DOHH2 (cell line): ENCODE measurements around the gene PIGQ.

Experiments
- H3F3A ChIP-seq: fragments of 200-600 bp; sonication (generic), shearing (Covaris generic); 2 replicates; pipeline ENCODE4 v1.6.0; 2016; ENCODE audit warnings: antibody characterized with exemption, mild to moderate bottlenecking; ENCODE audit not compliant: control insufficient read depth, insufficient read depth
- H3K27ac ChIP-seq: fragments of 200-600 bp; sonication (generic); 2 replicates; pipeline ENCODE4 v1.5.1; 2014; ENCODE audit warnings: low read depth, mild to moderate bottlenecking, low read length, moderate library complexity
- H3K27me3 ChIP-seq: fragments of 200-600 bp; sonication (generic); 2 replicates; pipeline ENCODE4 v1.6.1; 2014; ENCODE audit warnings: mild to moderate bottlenecking, low read length, mixed read lengths; ENCODE audit not compliant: control insufficient read depth
- H3K36me3 ChIP-seq: fragments of 200-600 bp; sonication (generic); 2 replicates; pipeline ENCODE4 v1.6.1; 2014; ENCODE audit warnings: mild to moderate bottlenecking, low read length, moderate library complexity, mixed read lengths; ENCODE audit not compliant: control insufficient read depth
- H3K4me1 ChIP-seq: fragments of 200-600 bp; sonication (generic); 2 replicates; pipeline ENCODE4 v1.6.1; 2014; ENCODE audit warnings: mild to moderate bottlenecking, low read length, mixed read lengths; ENCODE audit not compliant: control insufficient read depth
- H3K4me2 ChIP-seq: fragments of 200-600 bp; sonication (generic); 2 replicates; pipeline ENCODE4 v1.6.0; 2014; ENCODE audit warnings: mild to moderate bottlenecking, low read length, moderate library complexity
- H3K4me3 ChIP-seq: fragments of 200-600 bp; sonication (generic); 2 replicates; pipeline ENCODE4 v1.5.1; 2014; ENCODE audit warnings: mild to moderate bottlenecking, low read length, mixed read lengths
- H3K79me2 ChIP-seq: fragments of 200-600 bp; sonication (generic); 2 replicates; pipeline ENCODE4 v1.6.1; 2014; ENCODE audit warnings: mild to moderate bottlenecking, low read length, mixed read lengths; ENCODE audit not compliant: control insufficient read depth
- H3K9me2 ChIP-seq: fragments of 200-600 bp; sonication (generic); replicated peaks from 2 replicates; pipeline ENCODE4 v1.6.1; 2014; ENCODE audit warnings: mild to moderate bottlenecking, low read length, mixed read lengths; ENCODE audit not compliant: control insufficient read depth
- H3K9me3 ChIP-seq: fragments of 200-600 bp; sonication (generic); 2 replicates; pipeline ENCODE4 v1.6.1; 2014; ENCODE audit warnings: antibody characterized with exemption, low read length, mixed read lengths; ENCODE audit not compliant: control insufficient read depth, insufficient read depth
- H4K20me1 ChIP-seq: fragments of 200-600 bp; sonication (generic); 2 replicates; pipeline ENCODE4 v1.6.0; 2014; ENCODE audit warnings: low read depth, mild to moderate bottlenecking, antibody characterized with exemption, low read length, moderate library complexity; ENCODE audit not compliant: control insufficient read depth, insufficient read depth
- CTCF ChIP-seq: fragments of 200-600 bp; sonication (generic); IDR thresholded peaks from one replicate; pipeline ENCODE4 v1.5.1; 2014; ENCODE audit warnings: antibody characterized with exemption, mild to moderate bottlenecking, low read depth, low read length; ENCODE audit not compliant: poor library complexity, severe bottlenecking
- EZH2phosphoT487 ChIP-seq: fragments of 200-600 bp; sonication (generic); IDR thresholded peaks from 2 replicates; pipeline ENCODE4 v1.6.1; 2017; ENCODE audit warnings: borderline replicate concordance, mild to moderate bottlenecking, antibody characterized with exemption, low read length, moderate library complexity, mixed read lengths

Gene PIGQ

GRCh38 chr16:563072-563644 is 6.6 kb upstream of the PIGQ start:
- Histone ChIP-seq H3K9me3 (no peaks in the 10 kb centered on the region), H3K4me3 (no peak overlapping the region), H3K36me3 (no peaks in the 10 kb centered on the region), H3K27ac (no peak overlapping the region), H3K4me2 (no peak overlapping the region), H3K4me1 (peaks cover 23% of the 10 kb centered on the region), H3F3A (no peaks in the 10 kb centered on the region), H4K20me1 (no peaks in the 10 kb centered on the region), H3K79me2 (no peaks in the 10 kb centered on the region), H3K9me2 (no peaks in the 10 kb centered on the region), H3K27me3 (peaks cover 6% of the 10 kb centered on the region)
- no peak for TF ChIP-seq CTCF
- TF ChIP-seq EZH2phosphoT487: no peak

- H3K27ac ChIP-seq: no peak overlapping the region
- H3K4me3 ChIP-seq: no peak overlapping the region
- H3K4me1 ChIP-seq: peaks cover 26% of the 10 kb centered on the region
- H4K20me1 ChIP-seq: no peaks in the 10 kb centered on the region
- no peaks in the 10 kb centered on the region for H3K9me2 ChIP-seq
- no peaks in the 10 kb centered on the region for H3K9me3 ChIP-seq
- H3K4me2 ChIP-seq: no peak overlapping the region
- no peaks in the 10 kb centered on the region for H3K36me3 ChIP-seq
- no peak for TF ChIP-seq CTCF
- TF ChIP-seq EZH2phosphoT487: no peak
- H3K27me3 ChIP-seq: no peaks in the 10 kb centered on the region; the same call in 1 of the 2 replicates
- no peaks in the 10 kb centered on the region for H3K79me2 ChIP-seq
- H3F3A ChIP-seq: no peaks in the 10 kb centered on the region
These were observed 4.9 kb upstream of the PIGQ start for GRCh38 chr16:564690-565418.

- H3K9me2 ChIP-seq: no peaks in the 10 kb centered on the region
- H3K9me3 ChIP-seq: no peaks in the 10 kb centered on the region
- TF ChIP-seq EZH2phosphoT487 (no peak), CTCF (no peak)
- H3K27ac ChIP-seq: no peak overlapping the region
- H3K4me1 ChIP-seq: peaks cover 27% of the 10 kb centered on the region
- no peak overlapping the region for H3K4me3 ChIP-seq
- no peaks in the 10 kb centered on the region for H3K27me3 ChIP-seq
- no peak overlapping the region for H3K4me2 ChIP-seq
- H3K36me3 ChIP-seq: no peaks in the 10 kb centered on the region
- H3F3A ChIP-seq: no peaks in the 10 kb centered on the region
- no peaks in the 10 kb centered on the region for H4K20me1 ChIP-seq
- peaks cover 8% of the 10 kb centered on the region for H3K79me2 ChIP-seq
These were observed 4.1 kb upstream of the PIGQ start for GRCh38 chr16:565419-566330.
